GM23248 (cell line): ENCODE results near the gene UMAD1. TPM values are rescaled to one million over a fixed set of nuclear protein-coding genes. Genes with fewer than 3 reads are reported as not detected.

Experiments
- DNase-seq: peaks from one replicate; pipeline ENCODE4 v3.0.0-alpha.2; 2015
- H2AFZ ChIP-seq: fragments of 200-600 bp; sonication (generic); 2 replicates; pipeline ENCODE4 v1.6.1; 2016; ENCODE audit warnings: antibody characterized with exemption
- H3F3A ChIP-seq: fragments of 200-600 bp; sonication (generic); 2 replicates; pipeline ENCODE4 v1.6.1; 2016; ENCODE audit warnings: mild to moderate bottlenecking, antibody characterized with exemption, mixed run types; ENCODE audit not compliant: insufficient read depth
- H3K27ac ChIP-seq: fragments of 200-600 bp; sonication (generic); 2 replicates; pipeline ENCODE4 v1.5.1; 2016; ENCODE audit warnings: mild to moderate bottlenecking
- H3K27me3 ChIP-seq: fragments of 200-600 bp; sonication (generic); replicated peaks from 2 replicates; pipeline ENCODE4 v1.6.1; 2016; ENCODE audit warnings: mild to moderate bottlenecking; ENCODE audit not compliant: insufficient read depth
- H3K36me3 ChIP-seq: fragments of 200-600 bp; sonication (generic); 2 replicates; pipeline ENCODE4 v1.6.1; 2016; ENCODE audit warnings: low read depth, mild to moderate bottlenecking
- H3K4me1 ChIP-seq: fragments of 200-600 bp; sonication (generic); 2 replicates; pipeline ENCODE4 v1.6.1; 2016; ENCODE audit warnings: mild to moderate bottlenecking; ENCODE audit not compliant: insufficient read depth
- H3K4me2 ChIP-seq: fragments of 200-600 bp; sonication (generic); one replicate; pipeline ENCODE4 v1.6.1; 2016; ENCODE audit warnings: mild to moderate bottlenecking; ENCODE audit not compliant: unreplicated experiment
- H3K4me3 ChIP-seq: fragments of 200-600 bp; sonication (generic); 2 replicates; pipeline ENCODE4 v1.5.1; 2016; ENCODE audit warnings: mild to moderate bottlenecking
- H3K79me2 ChIP-seq: fragments of 200-600 bp; sonication (generic); 2 replicates; pipeline ENCODE4 v1.6.1; 2016; ENCODE audit warnings: mild to moderate bottlenecking; ENCODE audit not compliant: insufficient read depth
- H3K9ac ChIP-seq: fragments of 200-600 bp; sonication (generic); 2 replicates; pipeline ENCODE4 v1.6.1; 2016; ENCODE audit warnings: mild to moderate bottlenecking
- H3K9me2 ChIP-seq: fragments of 200-600 bp; sonication (generic); 2 replicates; pipeline ENCODE4 v1.6.1; 2016; ENCODE audit warnings: mixed run types, mild to moderate bottlenecking, moderate library complexity; ENCODE audit not compliant: insufficient read depth
- H3K9me3 ChIP-seq: fragments of 200-600 bp; sonication (generic); one replicate; pipeline ENCODE4 v1.6.1; 2017; ENCODE audit warnings: low read depth
- H4K20me1 ChIP-seq: fragments of 200-600 bp; sonication (generic); 2 replicates; pipeline ENCODE4 v1.6.0; 2016; ENCODE audit not compliant: insufficient read depth
- EZH2 ChIP-seq: fragments of 200-600 bp; sonication (generic); IDR thresholded peaks from 2 replicates; pipeline ENCODE4 v1.6.1; 2018; ENCODE audit warnings: antibody characterized with exemption, mild to moderate bottlenecking; ENCODE audit not compliant: insufficient read depth, poor library complexity, severe bottlenecking
- EZH2phosphoT487 ChIP-seq: fragments of 200-600 bp; sonication (generic); IDR thresholded peaks from 2 replicates; pipeline ENCODE4 v1.6.1; 2018; ENCODE audit warnings: antibody characterized with exemption, moderate library complexity, mild to moderate bottlenecking, low read depth; ENCODE audit not compliant: insufficient read depth
- WGBS, 2 experiments: methylation state at CpG; one replicate each; pipeline ENCODE4 v1.1.6; 2015 to 2017; ENCODE audit warnings: low lambda C conversion rate in 2 of 2, low coverage in 1 of 2; ENCODE audit errors: missing lambda C conversion rate in 2 of 2; 5-methylcytosine and 5-hydroxymethylcytosine counted together
- in situ Hi-C: fragments of 300-500 bp; cut with MboI; formaldehyde crosslinking; loops from 2 replicates; pipeline ENCODE4 v1.15.0; 2020
- polyA plus RNA-seq: library from polyadenylated mRNA; unstranded; fragments of >200 nt; fragmentation: Nextera tagmentation; extraction: Ambion mirVana; gene quantifications from 2 replicates; pipeline ENCODE4 v1.2.1, GENCODE V29; 2016
- total RNA-seq: library from RNA; depleted of rRNA; stranded (reverse); fragments of >200 nt; shearing (Covaris generic); gene quantifications from 2 replicates; pipeline ENCODE4 v1.2.3, GENCODE V29; 2014

UMAD1 gene
- total and polyA plus RNA-seq, 2 experiments from 2014 or later, result 11.8 to 18.6 TPM

DNA sequence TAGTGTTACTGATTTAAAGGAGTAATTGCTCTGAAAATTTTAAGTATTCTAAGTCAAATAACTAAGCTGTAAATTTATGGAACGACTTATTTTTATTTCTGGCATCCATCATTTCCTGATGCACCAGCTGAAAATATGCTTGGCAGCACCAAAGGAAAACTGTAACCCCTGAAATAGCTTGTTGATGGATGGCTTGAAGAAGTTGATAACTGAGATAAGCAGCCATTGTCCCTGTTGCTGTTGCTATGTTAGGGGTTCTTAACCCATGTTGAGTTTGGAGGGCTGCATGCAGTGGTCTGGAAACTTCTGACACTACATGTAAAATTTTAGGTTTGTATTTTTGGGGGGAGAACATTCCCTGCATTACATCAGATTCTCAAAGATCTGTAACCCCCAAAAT, 47.2 kb downstream of the UMAD1 start:
- in situ Hi-C loops, result no loop called here
- H3K27ac ChIP-seq, result no peak overlapping the region
- H3K9ac ChIP-seq, result no peak overlapping the region
- WGBS, 2 experiments, result 16 to 17% methylated on average over 1 of the region's 1 CpG
- H3F3A ChIP-seq, result no peaks in the 10 kb centered on the region
- no peaks in the 10 kb centered on the region for H3K27me3 ChIP-seq
- TF ChIP-seq EZH2 (no peak), EZH2phosphoT487 (no peak)
- H3K4me2 ChIP-seq, result no peak overlapping the region
- peak overlapping the region; percentile 60; the same call in 1 of the 2 replicates for H3K4me3 ChIP-seq
- no peaks in the 10 kb centered on the region for H3K79me2 ChIP-seq
- no peak for DNase-seq
- H2AFZ ChIP-seq, result peak overlapping the region; percentile 69; the same call in 1 of the 2 replicates
- H3K36me3 ChIP-seq, result no peaks in the 10 kb centered on the region
- H3K9me2 ChIP-seq, result no peaks in the 10 kb centered on the region
- H3K4me1 ChIP-seq, result 0 out of 2 replicates have a peak, but pooled peaks cover 8% of the 10 kb centered on the region
- no peaks in the 10 kb centered on the region for H3K9me3 ChIP-seq
- no peaks in the 10 kb centered on the region for H4K20me1 ChIP-seq

DNA sequence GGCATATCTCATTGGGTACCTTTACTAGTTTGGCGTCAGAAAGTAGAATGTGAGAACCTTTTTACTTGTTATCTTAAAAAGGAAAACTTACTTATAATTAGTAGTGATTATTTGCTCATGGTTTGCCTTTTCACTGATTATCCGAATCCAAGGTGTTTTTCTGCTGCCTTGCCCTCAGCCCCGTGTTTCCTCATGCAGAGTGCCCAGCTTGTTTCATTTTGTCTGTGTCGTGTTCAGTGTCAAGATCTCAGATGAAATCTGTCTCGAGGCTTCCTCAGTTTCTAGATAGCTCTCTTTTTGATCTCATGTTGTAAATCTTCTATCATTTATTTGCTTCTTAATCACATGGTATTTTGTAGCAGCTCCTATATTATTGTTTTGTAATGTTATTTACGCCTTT, 47.8 kb downstream of the UMAD1 start:
- no peaks in the 10 kb centered on the region for H3K79me2 ChIP-seq
- TF ChIP-seq EZH2phosphoT487 (no peak), EZH2 (no peak)
- peak overlapping the region; percentile 43 for H3K9ac ChIP-seq
- peak overlapping the region; percentile 60 for H3K4me3 ChIP-seq
- WGBS, 2 experiments, result 15% methylated on average over 6 of the region's 6 CpGs
- peaks cover 9% of the 10 kb centered on the region for H3K4me1 ChIP-seq
- no peaks in the 10 kb centered on the region for H3K27me3 ChIP-seq
- H3K9me3 ChIP-seq, result no peaks in the 10 kb centered on the region
- H3K36me3 ChIP-seq, result no peaks in the 10 kb centered on the region
- peak; percentile 32 for DNase-seq
- H3F3A ChIP-seq, result no peaks in the 10 kb centered on the region
- in situ Hi-C loops, result no loop called here
- H3K4me2 ChIP-seq, result peak overlapping the region; percentile 59
- no peaks in the 10 kb centered on the region for H4K20me1 ChIP-seq
- no peaks in the 10 kb centered on the region for H3K9me2 ChIP-seq
- H2AFZ ChIP-seq, result peak overlapping the region; percentile 69
- H3K27ac ChIP-seq, result no peak overlapping the region

DNA sequence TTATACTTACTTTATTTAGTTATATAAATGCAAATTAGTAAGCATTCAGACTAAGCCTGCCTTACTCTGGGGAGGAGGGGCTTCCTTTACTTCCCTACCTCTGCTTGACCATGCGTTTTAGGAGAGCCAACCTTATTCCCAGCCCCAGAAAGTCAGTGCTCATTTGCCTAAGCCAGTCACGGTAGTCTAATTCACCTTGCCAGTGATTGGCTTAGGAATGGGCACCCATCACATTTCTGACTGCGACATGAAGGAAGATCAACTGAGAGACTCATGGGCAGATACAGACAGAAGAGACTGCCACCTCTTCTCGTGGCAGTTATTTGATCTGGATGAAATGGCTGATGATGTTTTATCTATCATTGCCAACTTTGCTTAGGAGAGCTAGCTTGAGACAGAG, 48.4 kb downstream of the UMAD1 start:
- Histone ChIP-seq H3K27me3 (no peaks in the 10 kb centered on the region), H4K20me1 (no peaks in the 10 kb centered on the region), H3K27ac (no peak overlapping the region), H2AFZ (no peak overlapping the region), H3K4me3 (no peak overlapping the region), H3K4me2 (peak overlapping the region; percentile 59), H3K9ac (no peak overlapping the region), H3K9me2 (no peaks in the 10 kb centered on the region), H3K9me3 (no peaks in the 10 kb centered on the region), H3K4me1 (peaks cover 15% of the 10 kb centered on the region), H3K36me3 (no peaks in the 10 kb centered on the region), H3F3A (no peaks in the 10 kb centered on the region), H3K79me2 (no peaks in the 10 kb centered on the region)
- no peak for DNase-seq
- in situ Hi-C loops, result no loop called here
- 70 to 72% methylated on average over 4 of the region's 4 CpGs for WGBS, 2 experiments
- no peak for TF ChIP-seq EZH2phosphoT487
- TF ChIP-seq EZH2, result no peak

DNA sequence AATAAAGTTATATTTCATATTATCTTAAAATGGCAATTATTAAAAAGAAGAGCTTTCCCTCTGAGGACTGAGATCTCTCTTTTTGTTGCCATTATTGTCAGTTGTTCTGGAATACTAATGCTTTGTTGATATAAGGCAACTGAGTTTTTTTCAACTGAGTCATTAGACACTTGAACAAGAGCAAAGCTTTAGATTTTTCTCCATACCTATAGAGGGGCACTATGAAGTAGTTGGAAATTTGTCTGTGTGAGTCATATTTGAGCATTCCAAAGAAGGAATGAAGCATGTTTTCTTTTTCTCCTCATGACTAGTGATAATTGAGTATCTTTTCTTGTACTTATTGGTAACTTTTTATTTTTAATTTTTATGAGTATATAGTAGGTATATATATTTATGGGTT, 53.3 kb downstream of the UMAD1 start:
- no peak overlapping the region; the same call in 1 of the 2 replicates for H3K4me3 ChIP-seq
- 0 out of 2 replicates have a peak, but pooled peaks cover 3% of the 10 kb centered on the region for H3K79me2 ChIP-seq
- peak; percentile 75 for DNase-seq
- no peaks in the 10 kb centered on the region for H3K27me3 ChIP-seq
- no peaks in the 10 kb centered on the region for H3K9me2 ChIP-seq
- no peak overlapping the region for H3K9ac ChIP-seq
- TF ChIP-seq EZH2 (no peak), EZH2phosphoT487 (no peak)
- H3K4me1 ChIP-seq, result peaks cover 29% of the 10 kb centered on the region
- H3K9me3 ChIP-seq, result no peaks in the 10 kb centered on the region
- in situ Hi-C loops, result no loop called here
- H3K4me2 ChIP-seq, result peak overlapping the region; percentile 55
- no peak overlapping the region for H3K27ac ChIP-seq
- no peak overlapping the region for H2AFZ ChIP-seq
- no peaks in the 10 kb centered on the region for H3K36me3 ChIP-seq
- H4K20me1 ChIP-seq, result no peaks in the 10 kb centered on the region
- peaks cover 31% of the 10 kb centered on the region for H3F3A ChIP-seq

DNA sequence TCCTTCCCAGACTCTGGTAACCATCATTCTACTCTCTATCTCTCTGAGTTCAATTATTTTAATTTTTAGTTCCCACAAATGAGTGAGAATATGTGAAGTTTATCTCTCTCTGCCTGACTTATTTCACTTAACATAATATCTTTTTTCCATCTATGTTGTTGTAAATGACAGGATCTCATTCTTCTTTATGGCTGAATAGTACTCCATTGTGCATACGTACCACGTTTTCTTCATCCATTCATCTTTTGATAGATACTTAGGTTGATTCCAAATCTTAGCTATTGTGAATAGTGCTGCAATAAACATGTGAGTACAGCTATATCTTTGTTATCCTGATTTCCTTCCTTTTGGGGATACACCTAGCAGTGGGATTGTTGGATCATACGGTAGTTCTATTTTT, 54.0 kb downstream of the UMAD1 start:
- H3K9me2 ChIP-seq, result no peaks in the 10 kb centered on the region
- H3K79me2 ChIP-seq, result 0 out of 2 replicates have a peak, but pooled peaks cover 3% of the 10 kb centered on the region
- no peak overlapping the region for H3K4me3 ChIP-seq
- in situ Hi-C loops, result no loop called here
- H4K20me1 ChIP-seq, result no peaks in the 10 kb centered on the region
- no peak overlapping the region for H3K9ac ChIP-seq
- peaks cover 29% of the 10 kb centered on the region for H3K4me1 ChIP-seq
- DNase-seq, result no peak
- 96% methylated on average over 3 of the region's 3 CpGs for WGBS, 2 experiments
- H3K36me3 ChIP-seq, result no peaks in the 10 kb centered on the region
- TF ChIP-seq EZH2phosphoT487 (no peak), EZH2 (no peak)
- peaks cover 31% of the 10 kb centered on the region for H3F3A ChIP-seq
- H3K27me3 ChIP-seq, result no peaks in the 10 kb centered on the region
- no peak overlapping the region for H2AFZ ChIP-seq
- no peak overlapping the region for H3K27ac ChIP-seq
- peak overlapping the region; percentile 55 for H3K4me2 ChIP-seq
- H3K9me3 ChIP-seq, result no peaks in the 10 kb centered on the region
